ENCODE data around the gene CDK5. TPM values are rescaled to one million over a fixed set of nuclear protein-coding genes. Genes with fewer than 3 reads are reported as not detected.

CDK5 gene
- total and polyA plus RNA-seq, 2 of the 13 experiments (the other 11 are each of a cell fraction or from before 2014, with no cell fraction given): 16.4 to 21.3 TPM

DNA sequence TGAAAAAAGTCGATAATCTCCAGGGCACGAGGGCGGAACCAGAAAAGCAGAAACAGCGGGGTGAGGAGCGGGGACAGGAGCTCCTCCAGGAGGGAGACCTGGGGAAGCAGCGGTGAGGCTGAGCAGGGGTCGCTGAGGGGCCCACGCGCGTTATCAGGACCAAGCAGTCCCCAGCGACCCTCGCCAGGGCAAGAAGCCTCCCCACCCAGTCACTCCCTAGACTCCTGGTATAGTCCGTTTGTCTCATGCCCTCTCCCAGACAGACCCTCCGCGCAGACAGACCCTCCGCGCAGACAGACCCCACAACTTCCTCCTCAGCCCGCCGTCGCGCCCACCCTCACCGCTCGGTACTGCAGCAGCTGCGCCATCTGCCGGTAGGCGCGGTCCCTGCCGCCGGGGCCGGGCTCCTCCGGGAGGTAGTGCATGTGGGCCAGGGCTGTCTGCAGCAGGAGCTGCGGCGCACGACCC is 39.7 kb downstream of the CDK5 start (continued):
- TF ChIP-seq ZNF557 (CRISPR knock-in tag; IDR thresholded peaks at IDR 0.05) (no peak), ZNF207 (IDR thresholded peaks at IDR 0.05; ENCODE audit: borderline replicate concordance) (no peak), SOX6 (IDR thresholded peaks at IDR 0.05) (no peak), SOX6 (CRISPR knock-in tag; IDR thresholded peaks at IDR 0.05) (peak; percentile 41; the same call in 1 of the 2 replicates), SP2 (CRISPR knock-in tag; IDR thresholded peaks at IDR 0.05) (peak; percentile 37; the same call in 1 of the 2 replicates), EHMT2 (IDR thresholded peaks at IDR 0.05; ENCODE audit: borderline replicate concordance, low read depth, low read length) (no peak), JDP2 (CRISPR knock-in tag; IDR thresholded peaks at IDR 0.05; ENCODE audit: borderline replicate concordance) (no peak), FOXK1 (CRISPR knock-in tag; IDR thresholded peaks at IDR 0.05; ENCODE audit: borderline replicate concordance, low read depth) (no peak), ZNF562 (CRISPR knock-in tag; IDR thresholded peaks at IDR 0.05; ENCODE audit: borderline replicate concordance) (no peak), NRL (CRISPR knock-in tag; IDR thresholded peaks at IDR 0.05; ENCODE audit: borderline replicate concordance) (no peak), HIVEP1 (CRISPR knock-in tag; IDR thresholded peaks at IDR 0.05) (peak; percentile 70), MBD4 (IDR thresholded peaks at IDR 0.05; ENCODE audit: borderline replicate concordance, low read length) (no peak), ZNF180 (CRISPR knock-in tag; IDR thresholded peaks at IDR 0.05; ENCODE audit: borderline replicate concordance, low read depth) (no peak), FOSL2 (CRISPR knock-in tag; IDR thresholded peaks at IDR 0.05) (0 out of 2 replicates have a peak, but pooled peaks have one; percentile 12), ZFP41 (CRISPR knock-in tag; IDR thresholded peaks at IDR 0.05; ENCODE audit: borderline replicate concordance) (no peak)
- TF ChIP-seq, protein P1, sequence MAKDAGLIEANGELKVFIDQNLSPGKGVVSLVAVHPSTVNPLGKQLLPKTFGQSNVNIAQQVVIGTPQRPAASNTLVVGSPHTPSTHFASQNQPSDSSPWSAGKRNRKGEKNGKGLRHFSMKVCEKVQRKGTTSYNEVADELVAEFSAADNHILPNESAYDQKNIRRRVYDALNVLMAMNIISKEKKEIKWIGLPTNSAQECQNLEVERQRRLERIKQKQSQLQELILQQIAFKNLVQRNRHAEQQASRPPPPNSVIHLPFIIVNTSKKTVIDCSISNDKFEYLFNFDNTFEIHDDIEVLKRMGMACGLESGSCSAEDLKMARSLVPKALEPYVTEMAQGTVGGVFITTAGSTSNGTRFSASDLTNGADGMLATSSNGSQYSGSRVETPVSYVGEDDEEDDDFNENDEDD (CRISPR knock-in tag; IDR thresholded peaks at IDR 0.05; ENCODE audit: borderline replicate concordance): peak; percentile 53; the same call in 1 of the 2 replicates
- TF ChIP-seq, protein P2, sequence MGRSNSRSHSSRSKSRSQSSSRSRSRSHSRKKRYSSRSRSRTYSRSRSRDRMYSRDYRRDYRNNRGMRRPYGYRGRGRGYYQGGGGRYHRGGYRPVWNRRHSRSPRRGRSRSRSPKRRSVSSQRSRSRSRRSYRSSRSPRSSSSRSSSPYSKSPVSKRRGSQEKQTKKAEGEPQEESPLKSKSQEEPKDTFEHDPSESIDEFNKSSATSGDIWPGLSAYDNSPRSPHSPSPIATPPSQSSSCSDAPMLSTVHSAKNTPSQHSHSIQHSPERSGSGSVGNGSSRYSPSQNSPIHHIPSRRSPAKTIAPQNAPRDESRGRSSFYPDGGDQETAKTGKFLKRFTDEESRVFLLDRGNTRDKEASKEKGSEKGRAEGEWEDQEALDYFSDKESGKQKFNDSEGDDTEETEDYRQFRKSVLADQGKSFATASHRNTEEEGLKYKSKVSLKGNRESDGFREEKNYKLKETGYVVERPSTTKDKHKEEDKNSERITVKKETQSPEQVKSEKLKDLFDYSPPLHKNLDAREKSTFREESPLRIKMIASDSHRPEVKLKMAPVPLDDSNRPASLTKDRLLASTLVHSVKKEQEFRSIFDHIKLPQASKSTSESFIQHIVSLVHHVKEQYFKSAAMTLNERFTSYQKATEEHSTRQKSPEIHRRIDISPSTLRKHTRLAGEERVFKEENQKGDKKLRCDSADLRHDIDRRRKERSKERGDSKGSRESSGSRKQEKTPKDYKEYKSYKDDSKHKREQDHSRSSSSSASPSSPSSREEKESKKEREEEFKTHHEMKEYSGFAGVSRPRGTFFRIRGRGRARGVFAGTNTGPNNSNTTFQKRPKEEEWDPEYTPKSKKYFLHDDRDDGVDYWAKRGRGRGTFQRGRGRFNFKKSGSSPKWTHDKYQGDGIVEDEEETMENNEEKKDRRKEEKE (IDR thresholded peaks at IDR 0.05): no peak
- TF ChIP-seq, protein P3, sequence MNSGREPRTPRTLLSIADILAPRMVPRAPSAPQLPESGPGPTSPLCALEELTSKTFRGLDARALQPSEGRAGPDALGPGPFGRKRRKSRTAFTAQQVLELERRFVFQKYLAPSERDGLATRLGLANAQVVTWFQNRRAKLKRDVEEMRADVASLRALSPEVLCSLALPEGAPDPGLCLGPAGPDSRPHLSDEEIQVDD (CRISPR knock-in tag; IDR thresholded peaks at IDR 0.05; ENCODE audit: borderline replicate concordance): no peak
- TF ChIP-seq, protein P4, sequence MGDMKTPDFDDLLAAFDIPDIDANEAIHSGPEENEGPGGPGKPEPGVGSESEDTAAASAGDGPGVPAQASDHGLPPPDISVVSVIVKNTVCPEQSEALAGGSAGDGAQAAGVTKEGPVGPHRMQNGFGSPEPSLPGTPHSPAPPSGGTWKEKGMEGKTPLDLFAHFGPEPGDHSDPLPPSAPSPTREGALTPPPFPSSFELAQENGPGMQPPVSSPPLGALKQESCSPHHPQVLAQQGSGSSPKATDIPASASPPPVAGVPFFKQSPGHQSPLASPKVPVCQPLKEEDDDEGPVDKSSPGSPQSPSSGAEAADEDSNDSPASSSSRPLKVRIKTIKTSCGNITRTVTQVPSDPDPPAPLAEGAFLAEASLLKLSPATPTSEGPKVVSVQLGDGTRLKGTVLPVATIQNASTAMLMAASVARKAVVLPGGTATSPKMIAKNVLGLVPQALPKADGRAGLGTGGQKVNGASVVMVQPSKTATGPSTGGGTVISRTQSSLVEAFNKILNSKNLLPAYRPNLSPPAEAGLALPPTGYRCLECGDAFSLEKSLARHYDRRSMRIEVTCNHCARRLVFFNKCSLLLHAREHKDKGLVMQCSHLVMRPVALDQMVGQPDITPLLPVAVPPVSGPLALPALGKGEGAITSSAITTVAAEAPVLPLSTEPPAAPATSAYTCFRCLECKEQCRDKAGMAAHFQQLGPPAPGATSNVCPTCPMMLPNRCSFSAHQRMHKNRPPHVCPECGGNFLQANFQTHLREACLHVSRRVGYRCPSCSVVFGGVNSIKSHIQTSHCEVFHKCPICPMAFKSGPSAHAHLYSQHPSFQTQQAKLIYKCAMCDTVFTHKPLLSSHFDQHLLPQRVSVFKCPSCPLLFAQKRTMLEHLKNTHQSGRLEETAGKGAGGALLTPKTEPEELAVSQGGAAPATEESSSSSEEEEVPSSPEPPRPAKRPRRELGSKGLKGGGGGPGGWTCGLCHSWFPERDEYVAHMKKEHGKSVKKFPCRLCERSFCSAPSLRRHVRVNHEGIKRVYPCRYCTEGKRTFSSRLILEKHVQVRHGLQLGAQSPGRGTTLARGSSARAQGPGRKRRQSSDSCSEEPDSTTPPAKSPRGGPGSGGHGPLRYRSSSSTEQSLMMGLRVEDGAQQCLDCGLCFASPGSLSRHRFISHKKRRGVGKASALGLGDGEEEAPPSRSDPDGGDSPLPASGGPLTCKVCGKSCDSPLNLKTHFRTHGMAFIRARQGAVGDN (CRISPR knock-in tag; IDR thresholded peaks at IDR 0.05): peak; percentile 85

All from HepG2 (cell line).